Inferior parietal cortex (tissue), 1 donor: ENCODE results near the gene SOST.
A peak's percentile ranks its signal among the peaks of the same experiment; 100 is the strongest.

Experiments used
- DNase-seq: peaks from one replicate; pipeline ENCODE4 v3.0.0-alpha.2; 2016; ENCODE audit errors: extremely low spot score

SOST gene

GRCh38 chr17:43774304-43775250 lies 16.0 kb upstream of the SOST start:
- no peak for DNase-seq

- DNase-seq, result no peak
Observed at GRCh38 chr17:43772877-43773648, 14.5 kb upstream of the SOST start.

- no peak for DNase-seq
Observed at GRCh38 chr17:43771463-43771862, 12.9 kb upstream of the SOST start.

- DNase-seq, result no peak
Observed at GRCh38 chr17:43770957-43771356, 12.4 kb upstream of the SOST start.

- no peak for DNase-seq
Observed at GRCh38 chr17:43769859-43770258, 11.3 kb upstream of the SOST start.

- no peak for DNase-seq
Observed at GRCh38 chr17:43769426-43769825, 10.8 kb upstream of the SOST start.

GRCh38 chr17:43768943-43769342 lies 10.4 kb upstream of the SOST start:
- DNase-seq, result no peak

- peak; percentile 25 for DNase-seq
Observed at GRCh38 chr17:43768382-43768781, 9.8 kb upstream of the SOST start.

GRCh38 chr17:43767713-43768059 lies 9.1 kb upstream of the SOST start:
- DNase-seq, result no peak

GRCh38 chr17:43767053-43767712 lies 8.6 kb upstream of the SOST start:
- no peak for DNase-seq

GRCh38 chr17:43766413-43767052 lies 7.9 kb upstream of the SOST start:
- peak; percentile 79 for DNase-seq

- DNase-seq, result peak; percentile 96
Observed at GRCh38 chr17:43760254-43760852, 1.8 kb upstream of the SOST start.

- DNase-seq, result no peak
Observed at GRCh38 chr17:43759836-43760235, 1.2 kb upstream of the SOST start.

GRCh38 chr17:43758086-43758485 lies 505 bp downstream of the SOST start:
- DNase-seq, result no peak

- no peak for DNase-seq
Observed at GRCh38 chr17:43757171-43757660, 1.4 kb downstream of the SOST start.

GRCh38 chr17:43756201-43756600 lies 2.4 kb downstream of the SOST start:
- DNase-seq, result no peak

- DNase-seq, result no peak
Observed at GRCh38 chr17:43755389-43755875, 3.2 kb downstream of the SOST start.

- no peak for DNase-seq
Observed at GRCh38 chr17:43754947-43755346, 3.6 kb downstream of the SOST start.

- DNase-seq, result no peak
Observed at GRCh38 chr17:43753493-43754129, 5.0 kb downstream of the SOST start.

GRCh38 chr17:43750153-43750552 lies 8.4 kb downstream of the SOST start:
- DNase-seq, result no peak

GRCh38 chr17:43745541-43745940 lies 13.1 kb downstream of the SOST start:
- no peak for DNase-seq
